ENCODE results near the gene CCDC66.

CCDC66 gene

GRCh38 chr3:56633181-56633580, 76.2 kb downstream of the CCDC66 start:
- Histone ChIP-seq H3K9ac (no peak overlapping the region), H3K4me3 (no peak overlapping the region), H3K27ac (no peak overlapping the region), H3K27me3 (no peaks in the 10 kb centered on the region), H3K4me2 (no peak overlapping the region), H4K20me1 (peaks cover 0 to 79% (median 0%) of the 10 kb centered on the region in 11 experiments; a peak in 5 of 22 replicates), H3K4me1 (no peaks in the 10 kb centered on the region), H3K36me3 (peaks cover 55 to 99% (median 86%) of the 10 kb centered on the region in 11 experiments), H3K9me3 (replicated peaks in 1 of 11) (no peaks in the 10 kb centered on the region)
- no peak for TF ChIP-seq Cebpa-rat (IDR thresholded peaks at IDR 0.05)

GRCh38 chr3:56633602-56634535, 76.9 kb downstream of the CCDC66 start:
- no peaks in the 10 kb centered on the region for H3K4me1 ChIP-seq
- H3K27me3 ChIP-seq, result no peaks in the 10 kb centered on the region
- peaks cover 0 to 81% (median 0%) of the 10 kb centered on the region in 11 experiments; a peak in 5 of 22 replicates for H4K20me1 ChIP-seq
- H3K4me2 ChIP-seq, result no peak overlapping the region
- H3K9me3 ChIP-seq (replicated peaks in 1 of 11), result no peaks in the 10 kb centered on the region
- H3K4me3 ChIP-seq, result no peak overlapping the region
- no peak overlapping the region for H3K27ac ChIP-seq
- H3K36me3 ChIP-seq, result peaks cover 62 to 99% (median 88%) of the 10 kb centered on the region in 11 experiments
- no peak for TF ChIP-seq Cebpa-rat (IDR thresholded peaks at IDR 0.05)
- no peak overlapping the region for H3K9ac ChIP-seq

- Histone ChIP-seq H3K4me1 (peaks cover 0 to 23% (median 2%) of the 10 kb centered on the region in 10 experiments; a peak in 7 of 20 replicates), H3K27ac (no peak overlapping the region), H3K4me3 (no peak overlapping the region), H3K27me3 (no peaks in the 10 kb centered on the region), H3K36me3 (peaks cover 97 to 100% (median 99%) of the 10 kb centered on the region in 11 experiments), H3K4me2 (no peak overlapping the region), H3K9me3 (replicated peaks in 1 of 11) (no peaks in the 10 kb centered on the region), H3K9ac (no peak overlapping the region), H4K20me1 (peaks cover 0 to 97% (median 25%) of the 10 kb centered on the region in 11 experiments; a peak in 16 of 22 replicates)
- no peak for TF ChIP-seq Cebpa-rat (IDR thresholded peaks at IDR 0.05)
Observed at GRCh38 chr3:56645407-56645806, 88.4 kb downstream of the CCDC66 start.

GRCh38 chr3:56654460-56654859, 97.5 kb downstream of the CCDC66 start:
- no peak overlapping the region for H3K27ac ChIP-seq
- no peak for TF ChIP-seq Cebpa-rat (IDR thresholded peaks at IDR 0.05)
- H3K36me3 ChIP-seq, result peaks cover 97 to 99% (median 98%) of the 10 kb centered on the region in 11 experiments
- no peaks in the 10 kb centered on the region for H3K27me3 ChIP-seq
- no peaks in the 10 kb centered on the region for H3K4me1 ChIP-seq
- no peak overlapping the region for H3K4me2 ChIP-seq
- peaks cover 12 to 99% (median 41%) of the 10 kb centered on the region in 11 experiments; a peak in 20 of 22 replicates for H4K20me1 ChIP-seq
- no peak overlapping the region for H3K4me3 ChIP-seq
- H3K9ac ChIP-seq, result no peak overlapping the region
- H3K9me3 ChIP-seq (replicated peaks in 1 of 11), result peaks cover 0 to 15% (median 9%) of the 10 kb centered on the region in 11 experiments; a peak in 15 of 22 replicates

- peaks cover 97 to 99% (median 98%) of the 10 kb centered on the region in 11 experiments for H3K36me3 ChIP-seq
Observed at GRCh38 chr3:56655709-56656108, 98.7 kb downstream of the CCDC66 start.

GRCh38 chr3:56664823-56665222, 107.8 kb downstream of the CCDC66 start:
- Histone ChIP-seq H3K36me3 (peaks cover 94 to 100% (median 99%) of the 10 kb centered on the region in 11 experiments), H3K27ac (no peak overlapping the region), H3K4me2 (no peak overlapping the region), H3K9ac (no peak overlapping the region), H3K4me1 (no peaks in the 10 kb centered on the region), H3K4me3 (no peak overlapping the region), H4K20me1 (peaks cover 0 to 82% (median 0%) of the 10 kb centered on the region in 11 experiments; a peak in 5 of 22 replicates), H3K27me3 (no peaks in the 10 kb centered on the region), H3K9me3 (replicated peaks in 1 of 11) (no peaks in the 10 kb centered on the region)
- TF ChIP-seq Cebpa-rat (IDR thresholded peaks at IDR 0.05), result no peak

More at GRCh38 chr3:56655709-56656108, 98.7 kb downstream of the CCDC66 start:
- Histone ChIP-seq H3K9ac (no peak overlapping the region), H3K27ac (no peak overlapping the region), H3K4me3 (no peak overlapping the region), H3K4me1 (no peaks in the 10 kb centered on the region), H3K27me3 (no peaks in the 10 kb centered on the region), H4K20me1 (peaks cover 9 to 98% (median 31%) of the 10 kb centered on the region in 11 experiments; a peak in 20 of 22 replicates), H3K9me3 (replicated peaks in 1 of 11) (peaks cover 0 to 15% (median 9%) of the 10 kb centered on the region in 11 experiments; a peak in 15 of 22 replicates), H3K4me2 (no peak overlapping the region)
- no peak for TF ChIP-seq Cebpa-rat (IDR thresholded peaks at IDR 0.05)

- H3K4me2 ChIP-seq, result no peak overlapping the region
- peaks cover 92 to 100% (median 99%) of the 10 kb centered on the region in 11 experiments for H3K36me3 ChIP-seq
- no peak overlapping the region for H3K27ac ChIP-seq
- TF ChIP-seq Cebpa-rat (IDR thresholded peaks at IDR 0.05), result no peak
- no peak overlapping the region for H3K9ac ChIP-seq
- H4K20me1 ChIP-seq, result peaks cover 0 to 94% (median 0%) of the 10 kb centered on the region in 11 experiments; a peak in 5 of 22 replicates
- no peaks in the 10 kb centered on the region for H3K4me1 ChIP-seq
- H3K27me3 ChIP-seq, result no peaks in the 10 kb centered on the region
- no peak overlapping the region for H3K4me3 ChIP-seq
- no peaks in the 10 kb centered on the region for H3K9me3 ChIP-seq (replicated peaks in 1 of 11)
Observed at GRCh38 chr3:56667973-56668579, 111.1 kb downstream of the CCDC66 start.
